GM19099 (cell line): ENCODE measurements around the gene ZNF561.

Experiments
- POLR2A ChIP-seq: IDR thresholded peaks from 3 replicates; pipeline ENCODE4 v1.6.1; 2011; ENCODE audit warnings: low read depth; ENCODE audit not compliant: insufficient read length; ENCODE audit errors: extremely low read depth

ZNF561 gene

DNA sequence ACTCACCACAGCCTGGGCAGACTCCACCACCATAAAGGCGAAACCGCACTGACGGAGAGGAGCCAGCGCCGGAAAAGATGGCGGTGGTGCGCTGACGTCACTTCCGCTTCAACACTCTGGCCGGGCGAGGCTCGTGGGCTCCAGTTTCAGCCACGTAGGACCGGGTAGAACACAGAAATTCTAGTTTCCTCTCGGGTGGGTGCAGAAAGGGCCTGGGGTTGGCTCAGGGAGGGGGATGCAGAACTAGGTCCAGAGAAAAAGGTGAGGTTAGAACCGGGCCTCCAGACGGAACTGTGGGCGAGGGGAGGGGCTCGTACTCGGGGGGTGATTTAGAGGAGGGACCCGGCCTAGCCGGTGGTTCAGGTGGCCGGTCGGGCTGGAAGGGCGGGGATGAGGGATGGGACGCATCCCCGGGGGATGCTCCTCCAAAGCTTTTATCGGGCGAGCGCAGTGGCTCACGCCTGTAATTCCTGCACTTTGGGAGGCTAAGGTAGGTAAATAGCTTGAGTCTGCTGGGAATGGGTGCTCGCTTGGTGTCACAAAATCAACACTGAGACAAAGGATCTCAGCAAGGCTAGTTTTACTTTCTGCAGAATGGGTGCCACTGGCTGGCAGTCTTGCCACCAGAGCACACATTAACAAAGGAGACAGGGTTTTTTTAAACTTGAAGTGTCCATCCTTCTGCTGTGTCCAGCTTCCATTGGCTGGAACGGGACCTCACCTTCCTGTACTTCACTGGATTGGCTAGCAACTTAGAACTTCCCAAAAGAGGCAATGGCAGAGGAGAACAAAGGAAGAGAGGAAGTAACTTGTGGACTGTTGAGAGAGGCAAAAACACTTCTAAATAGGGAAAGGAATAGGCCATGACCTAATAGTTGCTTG is at the start of gene ZNF561:
Gene ZNF561 (minus strand): TSS at position 77 of the 882 bp plus-strand sequence. CDS start 1,776 bp downstream, outside the sequence.
- peak; percentile 73 for TF ChIP-seq POLR2A

DNA sequence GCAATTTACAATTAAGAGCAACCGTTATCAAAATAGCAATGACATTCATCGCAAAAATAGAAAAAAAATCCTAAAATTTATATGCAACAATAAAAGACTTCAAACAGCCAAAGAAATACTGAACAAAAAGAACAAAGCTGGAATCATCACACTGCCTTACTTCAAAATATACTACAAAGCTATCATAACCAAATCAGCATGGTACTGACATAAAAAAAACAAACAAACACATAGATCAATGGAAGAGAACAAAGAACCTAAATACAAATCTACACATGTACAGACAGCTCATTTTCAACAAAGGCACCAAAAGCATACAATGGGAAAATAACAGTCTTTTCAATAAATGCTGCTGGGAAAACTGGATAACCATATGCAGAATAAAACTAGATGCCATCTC is 47.5 kb upstream of the ZNF561 start:
- no peak for TF ChIP-seq POLR2A

DNA sequence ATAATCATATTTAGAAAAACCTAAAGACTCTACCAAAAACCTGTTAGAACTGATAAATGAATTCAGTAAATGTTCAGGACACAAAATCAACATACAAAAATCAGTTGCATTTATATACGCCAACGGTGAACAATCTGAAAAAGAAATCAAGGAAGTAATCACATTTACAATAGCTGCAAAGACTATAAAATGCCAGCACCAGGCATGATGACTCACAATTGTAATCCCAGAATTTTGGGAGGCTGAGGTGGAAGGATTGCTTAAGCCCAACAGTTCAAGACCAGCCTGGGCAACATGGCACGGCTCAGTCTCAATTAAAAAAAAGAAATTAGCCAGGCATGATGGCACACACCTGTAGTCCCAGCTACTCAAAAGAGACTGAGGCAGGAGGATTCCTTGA is 46.9 kb upstream of the ZNF561 start:
- TF ChIP-seq POLR2A: no peak

DNA sequence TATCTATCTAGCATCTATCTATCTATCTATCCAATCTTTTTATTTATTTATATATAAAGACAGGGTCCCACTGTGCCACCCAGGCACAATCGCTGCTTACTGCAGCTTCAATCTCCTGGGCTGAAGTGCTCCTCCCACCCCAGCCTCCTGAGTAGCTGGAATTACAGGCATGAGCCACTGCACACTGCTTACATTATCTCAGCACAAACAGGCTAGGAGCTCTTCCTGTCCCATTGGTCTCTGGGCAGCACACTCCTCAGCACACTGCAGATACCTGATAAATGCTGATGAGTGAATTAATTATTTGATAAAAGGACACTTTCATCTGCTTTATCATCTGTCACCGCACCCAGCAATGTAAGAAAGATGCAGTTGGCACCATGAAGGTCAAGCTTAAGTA is 37.7 kb upstream of the ZNF561 start:
- no peak for TF ChIP-seq POLR2A

DNA sequence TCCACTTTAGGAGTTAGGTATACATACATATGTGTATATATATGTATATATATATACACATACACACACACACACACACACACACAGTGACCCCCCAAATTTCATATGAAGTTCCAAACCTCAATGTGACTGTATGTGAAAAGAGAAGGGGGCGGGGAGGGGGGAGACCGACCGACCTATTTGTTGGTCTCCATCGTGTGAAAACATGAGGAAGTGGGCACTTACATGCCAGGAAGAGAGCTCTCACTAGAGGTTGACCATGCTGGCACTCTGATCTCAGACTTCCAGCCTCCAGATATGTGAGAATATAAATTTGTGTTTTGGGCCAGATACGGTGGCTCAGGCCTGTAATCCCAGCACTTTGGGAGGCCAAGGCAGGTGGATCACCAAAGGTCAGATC is 29.3 kb upstream of the ZNF561 start:
- TF ChIP-seq POLR2A: no peak

DNA sequence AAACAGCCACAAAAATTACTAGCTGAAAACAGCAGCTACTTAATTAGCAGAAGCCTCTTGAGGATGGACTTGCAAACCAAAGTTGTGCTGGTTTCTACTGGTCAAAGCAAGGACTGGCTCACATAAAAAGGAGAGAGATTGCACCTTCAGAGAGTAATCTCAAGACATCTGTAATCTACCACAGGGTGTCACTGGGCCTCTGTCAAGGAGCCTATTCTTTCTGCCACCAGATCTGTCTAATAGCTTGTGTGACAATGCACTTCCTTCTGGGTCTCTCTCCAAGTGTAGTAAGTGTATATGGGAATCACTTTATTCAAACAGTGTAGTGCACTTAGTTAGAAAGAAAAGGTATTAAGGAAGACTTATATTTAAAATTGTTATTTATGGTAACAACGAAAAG is 24.4 kb upstream of the ZNF561 start:
- no peak for TF ChIP-seq POLR2A

DNA sequence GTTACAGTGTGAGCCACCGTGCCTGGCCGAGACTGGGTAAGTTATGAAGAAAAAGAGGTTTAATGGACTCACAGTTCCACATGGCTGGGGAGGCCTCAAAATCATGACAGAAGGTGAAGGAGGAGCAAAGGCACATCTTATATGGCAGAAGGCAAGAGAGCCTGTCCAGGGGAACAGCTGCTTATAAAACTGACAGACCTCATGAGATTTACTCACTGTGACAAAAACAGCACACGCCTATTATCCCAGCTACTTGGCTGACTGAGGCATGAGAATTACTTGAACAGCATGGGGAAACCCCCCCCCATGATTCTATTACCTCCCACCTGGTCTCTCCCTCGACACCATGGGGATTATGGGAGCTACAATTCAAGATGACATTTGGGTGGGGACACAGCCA is 23.4 kb upstream of the ZNF561 start:
- TF ChIP-seq POLR2A: no peak

DNA sequence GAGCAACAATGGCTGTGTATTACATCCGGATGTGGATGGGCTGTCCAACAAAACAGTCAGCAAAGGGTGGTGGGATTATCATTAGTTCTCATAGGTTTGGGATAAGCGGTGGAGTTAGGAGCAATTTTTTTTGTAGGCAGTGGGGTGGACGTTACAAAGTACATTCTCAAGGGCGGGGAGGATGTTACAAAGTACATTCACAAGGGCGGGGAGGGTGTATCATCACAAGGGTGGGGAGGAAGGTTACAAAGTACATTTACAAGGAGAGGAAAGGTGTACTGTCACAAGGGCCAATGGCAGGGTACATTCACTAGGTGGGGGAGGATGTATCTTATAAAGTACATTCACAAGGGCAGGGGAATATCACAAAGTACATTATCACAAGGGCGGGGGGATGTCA is 20.8 kb upstream of the ZNF561 start:
- TF ChIP-seq POLR2A: no peak

DNA sequence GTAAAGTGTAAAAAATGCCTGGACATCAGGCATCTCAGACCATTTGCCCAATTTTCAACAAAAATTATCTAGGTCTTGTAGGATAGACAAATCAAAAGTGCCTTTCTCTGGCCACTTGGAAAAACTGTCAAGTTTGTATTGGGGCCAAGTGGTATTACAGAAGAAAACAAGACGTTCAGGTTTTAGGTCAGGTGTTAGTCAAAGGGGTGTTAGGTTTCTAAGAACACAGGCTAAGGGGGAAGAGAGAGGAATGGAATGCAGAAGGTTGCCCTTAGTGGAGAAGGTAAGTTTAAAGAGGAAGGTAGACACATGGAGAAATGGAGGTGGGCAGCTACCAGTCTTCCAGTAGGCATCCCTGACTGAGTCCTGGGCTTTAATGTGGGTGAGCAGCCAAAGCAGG is 19.9 kb upstream of the ZNF561 start:
- TF ChIP-seq POLR2A: no peak

DNA sequence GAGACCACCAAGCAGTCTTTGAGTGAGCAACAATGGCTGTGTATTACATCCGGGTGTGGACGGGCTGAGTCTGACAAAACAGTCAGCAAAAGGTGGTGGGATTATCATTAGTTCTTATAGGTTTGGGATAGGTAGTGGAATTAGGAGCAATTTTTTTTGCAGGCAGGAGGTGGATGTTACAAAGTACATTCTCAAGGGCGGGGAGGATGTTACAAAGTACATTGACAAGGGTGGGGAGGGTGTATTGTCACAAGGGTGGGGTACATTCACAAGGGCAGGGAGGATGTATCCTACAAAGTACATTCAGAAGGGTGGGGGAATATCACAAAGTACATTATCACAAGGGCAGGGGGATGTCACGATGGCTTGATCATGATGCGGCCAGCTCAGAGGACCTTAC is 15.0 kb upstream of the ZNF561 start:
- no peak for TF ChIP-seq POLR2A

DNA sequence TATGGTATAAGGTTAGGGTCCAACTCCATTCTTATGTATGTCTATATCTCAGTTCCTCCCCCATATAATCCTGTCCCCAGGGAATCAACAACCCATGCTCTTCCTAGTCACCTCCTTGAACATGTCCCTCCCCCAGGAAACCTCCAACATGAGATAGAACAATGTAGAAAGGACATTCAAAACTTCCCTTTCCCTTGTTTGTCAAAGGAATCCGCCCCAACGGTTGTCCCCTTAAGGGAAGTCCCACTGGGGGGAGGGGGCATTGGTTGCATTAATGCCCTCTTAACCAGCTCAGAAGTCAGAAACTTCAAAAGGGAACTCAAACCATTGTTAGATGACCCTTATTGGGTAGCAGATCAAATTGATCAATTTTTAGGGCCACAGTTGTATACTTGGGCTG is 6.8 kb upstream of the ZNF561 start:
- TF ChIP-seq POLR2A: no peak

DNA sequence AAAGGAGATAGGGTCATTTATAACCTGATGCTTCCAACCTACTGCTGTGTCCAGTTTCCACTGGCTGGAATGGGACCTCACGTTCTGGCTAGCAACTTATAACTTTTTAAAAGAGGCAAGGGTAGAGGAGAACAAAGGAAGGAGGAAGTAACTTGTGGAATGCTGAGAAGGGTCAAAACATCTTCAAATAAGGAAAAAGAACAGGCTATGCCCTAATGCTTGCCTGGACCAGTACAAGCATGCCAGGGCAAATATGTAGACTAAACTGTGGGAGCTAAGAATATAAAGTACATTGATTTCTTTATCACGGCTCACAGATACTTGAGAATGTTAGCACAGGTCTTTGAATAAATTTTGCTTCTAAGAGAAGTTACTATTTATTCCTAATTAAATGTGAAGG is 1.5 kb upstream of the ZNF561 start:
- TF ChIP-seq POLR2A: no peak

DNA sequence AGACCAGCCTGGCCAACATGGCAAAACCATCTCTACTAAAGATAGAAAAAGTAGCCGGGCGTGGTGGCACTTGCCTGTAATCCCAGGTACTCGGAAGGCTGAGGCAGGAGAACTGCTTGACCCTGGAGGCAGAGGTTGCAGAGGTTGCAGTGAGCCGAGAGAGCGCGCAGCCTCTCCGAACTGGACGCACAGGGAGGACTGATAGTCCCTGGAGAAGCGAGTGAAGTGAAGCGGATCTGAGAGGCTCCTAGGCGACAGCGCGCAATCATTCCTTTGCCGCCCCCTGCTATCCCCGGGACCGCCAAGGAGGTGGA is 233 bp downstream of the ZNF561 start:
- no peak for TF ChIP-seq POLR2A

DNA sequence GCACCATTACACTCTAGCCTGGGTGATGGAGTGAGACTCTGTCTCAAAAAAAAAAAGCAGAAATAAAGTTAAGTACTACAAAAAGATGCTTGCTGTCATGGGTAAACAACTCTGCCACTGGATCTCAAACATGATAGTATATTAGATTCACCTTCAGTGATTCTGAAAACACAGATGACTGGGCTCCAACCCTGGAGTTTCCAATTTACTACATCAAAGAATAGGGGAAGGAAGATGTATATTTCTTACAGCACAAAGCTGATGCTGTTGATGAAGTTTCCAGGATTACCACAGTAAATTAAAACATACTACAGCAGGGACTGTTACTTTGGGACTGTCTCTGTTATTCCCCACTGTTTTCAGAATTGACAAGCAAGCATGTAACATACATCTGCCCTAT is 5.2 kb downstream of the ZNF561 start:
- TF ChIP-seq POLR2A: no peak

DNA sequence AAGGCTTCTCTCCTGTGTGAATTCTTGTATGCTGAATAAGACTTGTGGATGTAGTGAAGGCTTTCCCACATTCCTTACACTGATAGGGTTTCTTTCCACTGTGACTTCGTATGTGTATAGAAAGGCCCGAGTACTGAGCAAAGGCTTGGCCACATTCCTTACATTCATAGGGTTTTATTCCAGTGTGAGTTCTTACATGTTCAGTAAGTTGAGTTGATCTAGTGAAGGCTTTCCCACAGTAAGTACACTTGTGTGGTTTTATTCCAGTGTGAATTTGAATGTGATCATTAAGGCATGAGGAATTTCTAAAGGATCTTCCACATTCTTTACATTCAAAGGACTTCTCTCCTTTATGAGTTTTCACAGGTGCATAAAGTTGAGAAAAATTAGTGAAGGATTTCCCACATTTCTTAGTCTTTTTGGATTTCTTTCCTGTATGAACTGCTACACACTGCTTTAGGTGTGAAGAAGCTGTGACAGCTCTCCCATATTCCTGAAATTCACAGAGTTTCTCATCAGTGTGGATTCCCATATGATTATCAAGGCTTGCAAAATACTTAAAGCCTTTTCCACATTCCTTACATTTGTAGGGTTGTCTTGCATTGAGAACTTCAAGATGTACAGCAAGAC is 10.4 kb downstream of the ZNF561 start:
- no peak for TF ChIP-seq POLR2A

DNA sequence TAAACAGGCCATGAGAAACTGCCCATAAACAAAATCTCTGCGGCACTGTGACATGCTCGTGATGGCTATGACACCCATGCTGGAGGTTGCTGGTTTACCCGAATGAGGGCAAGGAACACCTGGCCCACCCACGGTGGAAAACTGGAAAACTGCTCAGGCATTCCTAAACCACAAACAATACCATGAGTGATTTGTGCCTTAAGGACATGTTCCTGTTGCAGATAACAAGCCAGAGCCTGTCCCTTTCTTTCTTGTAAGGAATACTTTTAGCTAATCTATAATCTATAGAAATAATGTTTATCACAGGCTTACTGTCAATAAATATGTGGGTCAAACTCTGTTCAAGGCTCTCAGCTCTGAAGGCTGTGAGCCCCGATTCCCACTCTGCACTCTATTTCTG is 12.1 kb downstream of the ZNF561 start:
- no peak for TF ChIP-seq POLR2A

DNA sequence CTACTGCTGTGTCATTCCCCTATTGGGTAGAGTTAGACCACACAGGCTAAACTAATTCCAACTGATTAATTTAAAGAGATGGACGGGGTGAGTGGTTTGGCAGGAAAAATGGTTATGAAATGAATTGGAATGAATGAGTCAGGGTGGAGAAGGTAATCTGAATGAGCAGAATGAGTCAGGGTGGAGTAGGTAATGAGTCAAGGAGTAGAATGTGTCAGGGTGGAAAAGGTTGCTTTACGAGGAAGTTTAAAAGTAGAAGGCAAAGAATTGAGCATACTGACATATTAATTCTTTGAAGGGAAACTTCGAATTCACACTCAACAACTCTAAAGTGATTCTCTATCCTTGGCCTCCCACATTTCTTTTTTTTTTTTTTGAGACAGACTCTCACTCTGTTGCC is 24.0 kb downstream of the ZNF561 start:
- no peak for TF ChIP-seq POLR2A

DNA sequence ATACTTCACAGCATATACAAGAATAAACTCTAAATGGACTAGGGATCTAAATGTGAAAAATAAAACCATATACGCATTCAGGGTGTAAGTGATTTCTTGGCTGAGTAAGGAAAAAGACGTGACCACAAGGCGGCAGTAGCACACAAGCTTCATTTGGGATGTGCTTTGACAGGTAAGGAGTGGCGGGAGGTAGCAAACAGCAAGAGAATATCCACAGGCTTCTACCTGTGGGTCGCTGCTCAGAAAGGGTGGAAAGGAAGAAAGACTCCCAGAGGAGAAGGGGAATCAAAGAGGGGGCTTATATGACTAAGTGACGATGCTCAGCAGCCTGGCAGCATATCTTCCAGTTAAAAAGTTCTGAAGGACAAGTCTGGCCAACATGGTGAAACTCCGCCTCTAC is 34.3 kb downstream of the ZNF561 start:
- TF ChIP-seq POLR2A: no peak
